GM20000 (cell line): Measurements from ENCODE around the gene NTSR2.
A peak's percentile ranks its signal among the peaks of the same experiment; 100 is the strongest.

ENCODE experiments used
- DNase-seq: peaks from one replicate; pipeline ENCODE4 v3.0.0; 2012; ENCODE audit warnings: low spot score
- CTCF ChIP-seq: IDR thresholded peaks from 2 replicates; pipeline ENCODE4 v1.5.1; 2012; ENCODE audit warnings: mild to moderate bottlenecking, control low read depth; ENCODE audit errors: extremely low read depth, missing control alignments

NTSR2 gene

GRCh38 chr2:11688222-11689069, 18.5 kb upstream of the NTSR2 start:
- TF ChIP-seq CTCF = peak; percentile 71
- DNase-seq = peak; percentile 80

DNA sequence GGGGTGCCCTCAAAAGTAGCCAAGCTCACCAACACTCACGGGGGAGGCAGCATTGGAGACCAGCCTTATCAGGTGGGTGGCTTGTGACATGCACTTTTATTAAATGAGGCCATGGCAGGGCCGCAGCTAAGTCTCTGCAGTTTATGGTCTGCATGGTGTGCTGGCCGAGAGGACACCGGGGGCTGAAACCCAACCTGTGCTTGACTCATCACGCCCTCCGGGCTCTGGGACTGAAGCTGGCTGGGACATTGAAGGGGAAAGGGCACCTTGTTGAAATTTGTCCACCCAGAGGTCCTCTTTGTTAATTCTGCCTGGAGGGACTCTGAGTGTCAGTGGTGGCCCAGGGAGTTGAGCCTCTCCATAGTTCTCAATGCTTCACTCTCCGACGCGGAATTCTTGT, 17.7 kb upstream of the NTSR2 start:
- TF ChIP-seq CTCF = no peak
- no peak for DNase-seq

GRCh38 chr2:11685906-11686470, 16.0 kb upstream of the NTSR2 start:
- no peak for TF ChIP-seq CTCF
- no peak for DNase-seq

DNA sequence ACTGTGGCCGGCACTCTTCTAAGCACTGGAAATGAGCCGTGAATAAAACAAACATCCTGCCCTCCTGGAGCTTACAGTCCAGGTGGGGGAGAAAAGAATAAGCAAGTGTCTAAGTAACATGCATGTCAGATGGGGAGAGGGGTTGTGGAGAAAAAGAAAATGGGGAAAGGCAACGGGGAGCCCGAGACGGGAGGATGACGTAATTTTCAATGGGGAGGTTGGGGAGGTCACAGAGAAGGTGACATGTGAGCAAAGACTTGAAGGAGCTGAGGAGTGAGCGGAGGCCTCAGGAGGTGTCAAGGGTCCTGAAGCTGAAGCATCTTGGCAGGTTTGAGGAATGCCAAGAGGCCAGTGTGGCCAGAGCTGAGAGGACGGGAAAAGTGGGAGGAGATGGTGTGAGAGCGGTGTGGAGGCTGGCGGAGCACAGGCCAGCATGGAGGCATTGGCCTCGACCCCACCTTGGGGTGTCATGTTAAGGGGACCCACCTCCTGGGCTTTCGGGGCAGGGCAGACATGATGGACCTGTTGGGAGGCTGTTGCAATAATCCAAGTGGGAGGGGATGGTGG, 15.0 kb upstream of the NTSR2 start:
- no peak for TF ChIP-seq CTCF
- no peak for DNase-seq

DNA sequence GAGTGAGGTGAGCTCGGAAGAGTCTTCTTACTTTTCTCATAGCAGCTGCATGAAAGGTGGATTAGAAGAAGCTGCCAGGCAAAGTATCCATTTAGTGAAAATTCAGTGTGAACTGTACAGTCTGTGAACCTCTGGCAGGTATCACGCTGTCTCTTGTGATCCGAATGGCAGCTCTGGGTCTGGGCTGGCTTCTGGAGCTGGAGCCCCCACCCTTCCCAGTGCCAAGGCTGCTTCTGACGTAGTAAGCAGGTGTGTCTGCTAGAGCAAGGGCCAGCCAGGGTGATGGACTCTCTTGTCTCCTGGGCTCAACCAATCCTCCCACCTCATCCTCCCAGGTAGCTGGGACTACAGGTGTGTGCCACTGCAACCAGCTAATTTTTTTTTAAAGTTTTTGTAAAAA, 14.0 kb upstream of the NTSR2 start:
- no peak for DNase-seq
- TF ChIP-seq CTCF = no peak

DNA sequence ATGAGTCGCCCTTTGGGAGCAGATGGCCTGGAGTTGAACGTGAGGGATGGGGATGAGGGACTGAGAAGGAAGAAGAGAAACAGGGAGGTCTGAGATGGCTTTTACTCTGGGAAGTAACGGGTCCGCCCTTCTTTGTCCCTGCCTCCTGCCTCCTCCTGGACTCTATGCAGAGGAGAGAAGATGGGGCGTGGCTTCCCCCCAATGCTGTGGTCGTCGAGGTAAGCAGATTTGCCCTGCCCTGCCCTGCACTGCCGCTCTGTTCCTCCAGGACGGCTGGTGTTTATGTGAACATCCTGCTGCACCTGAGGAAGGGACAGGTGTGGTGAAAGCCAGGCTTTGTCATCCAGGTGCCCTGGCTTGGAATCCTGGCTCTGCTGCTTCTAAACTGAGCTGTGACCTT, 13.5 kb upstream of the NTSR2 start:
- no peak for TF ChIP-seq CTCF
- DNase-seq = no peak

DNA sequence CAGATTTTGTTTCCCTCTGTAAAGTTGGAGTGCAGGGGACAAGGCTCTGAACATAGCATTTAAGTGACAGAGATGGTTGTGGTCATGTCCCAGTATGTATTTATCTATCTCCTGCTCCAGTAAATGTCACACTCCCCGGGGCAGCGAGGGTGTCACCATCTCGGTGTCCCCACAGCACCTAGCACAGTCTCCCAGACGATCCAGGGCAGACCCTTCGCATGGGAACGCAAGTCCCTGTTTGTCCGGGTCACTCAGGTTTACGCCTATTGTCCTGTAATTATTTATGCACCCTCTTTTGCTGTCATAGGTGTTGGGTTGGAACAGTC, 12.6 kb upstream of the NTSR2 start:
- no peak for DNase-seq
- no peak for TF ChIP-seq CTCF
